Sigmoid colon (tissue), 4 donors: ENCODE data around the gene PRUNE2.

Experiments
- EP300 ChIP-seq, 4 donors: sonication (generic); formaldehyde crosslinking; IDR thresholded peaks; one replicate each; pipeline ENCODE4 v1.6.1; 2017; ENCODE audit warnings: antibody characterized with exemption in 4 of 4
- POLR2A ChIP-seq, 2 donors: fragments of 450-650 bp; IDR thresholded peaks; one replicate each; pipeline ENCODE4 v1.6.1; 2016; ENCODE audit warnings: antibody characterized with exemption in 2 of 2, mild to moderate bottlenecking in 2 of 2, moderate library complexity in 2 of 2
- POLR2AphosphoS5 ChIP-seq, 4 donors: sonication (generic); formaldehyde crosslinking; IDR thresholded peaks; one replicate each; pipeline ENCODE4 v1.6.1; 2017; ENCODE audit warnings: antibody characterized with exemption in 4 of 4
- TF ChIP-seq, protein P1 (sequence below), 4 experiments: fragments of 450-650 bp in 3 of 4; fragments of 200-600 bp in 1 of 4; IDR thresholded peaks; one replicate each; pipeline ENCODE4 v1.5.1; 2016 to 2019; ENCODE audit warnings: antibody characterized with exemption in 4 of 4, mild to moderate bottlenecking in 3 of 4, moderate library complexity in 2 of 4

GRCh38 chr9:76649894-76650293 lies 256.0 kb downstream of the PRUNE2 start:
- TF ChIP-seq POLR2AphosphoS5 (IDR thresholded peaks at IDR 0.05) (no peak), POLR2A (IDR thresholded peaks at IDR 0.05) (no peak), EP300 (IDR thresholded peaks at IDR 0.05) (no peak)
- TF ChIP-seq, protein P1, sequence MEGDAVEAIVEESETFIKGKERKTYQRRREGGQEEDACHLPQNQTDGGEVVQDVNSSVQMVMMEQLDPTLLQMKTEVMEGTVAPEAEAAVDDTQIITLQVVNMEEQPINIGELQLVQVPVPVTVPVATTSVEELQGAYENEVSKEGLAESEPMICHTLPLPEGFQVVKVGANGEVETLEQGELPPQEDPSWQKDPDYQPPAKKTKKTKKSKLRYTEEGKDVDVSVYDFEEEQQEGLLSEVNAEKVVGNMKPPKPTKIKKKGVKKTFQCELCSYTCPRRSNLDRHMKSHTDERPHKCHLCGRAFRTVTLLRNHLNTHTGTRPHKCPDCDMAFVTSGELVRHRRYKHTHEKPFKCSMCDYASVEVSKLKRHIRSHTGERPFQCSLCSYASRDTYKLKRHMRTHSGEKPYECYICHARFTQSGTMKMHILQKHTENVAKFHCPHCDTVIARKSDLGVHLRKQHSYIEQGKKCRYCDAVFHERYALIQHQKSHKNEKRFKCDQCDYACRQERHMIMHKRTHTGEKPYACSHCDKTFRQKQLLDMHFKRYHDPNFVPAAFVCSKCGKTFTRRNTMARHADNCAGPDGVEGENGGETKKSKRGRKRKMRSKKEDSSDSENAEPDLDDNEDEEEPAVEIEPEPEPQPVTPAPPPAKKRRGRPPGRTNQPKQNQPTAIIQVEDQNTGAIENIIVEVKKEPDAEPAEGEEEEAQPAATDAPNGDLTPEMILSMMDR (IDR thresholded peaks at IDR 0.05): no peak
